ENCODE data around the gene TRIM40. TPM values are rescaled to one million over a fixed set of nuclear protein-coding genes. Genes with fewer than 3 reads are reported as not detected.
"Not testable (repeated sequence)": the region's sequence is repeated elsewhere in the genome, so short reads cannot be mapped to it uniquely, and the experiment has no call there.

Gene TRIM40
- polyA plus RNA-seq, 3 donors, result 0.07 to 0.10 TPM; not detected in 1

- no peak for DNase-seq
Measured at GRCh38 chr6:30113003-30113759, 22.8 kb upstream of the TRIM40 start, which contains the start of gene TRIM31. Gene TRIM31, minus strand, starts transcription at chr6:30113090. Its CDS starts 285 bp downstream, at chr6:30112805.

GRCh38 chr6:30113841-30114240 is 22.1 kb upstream of the TRIM40 start:
- DNase-seq, result no peak

- no peak for DNase-seq
Measured at GRCh38 chr6:30116724-30117123, 19.2 kb upstream of the TRIM40 start.

GRCh38 chr6:30118691-30119090 is 17.2 kb upstream of the TRIM40 start:
- DNase-seq, result not testable (repeated sequence)

- no peak for DNase-seq
Measured at GRCh38 chr6:30121446-30122366, 14.2 kb upstream of the TRIM40 start.

- no peak for DNase-seq
Measured at GRCh38 chr6:30122515-30122914, 13.4 kb upstream of the TRIM40 start.

GRCh38 chr6:30127238-30128093 is 8.5 kb upstream of the TRIM40 start:
- peak; percentile 8 for DNase-seq

- no peak for DNase-seq
Measured at GRCh38 chr6:30129265-30130178, 6.4 kb upstream of the TRIM40 start.

- no peak for DNase-seq
Measured at GRCh38 chr6:30130179-30130679, 5.7 kb upstream of the TRIM40 start.

GRCh38 chr6:30130887-30131862 is 4.8 kb upstream of the TRIM40 start:
- DNase-seq, result peak; percentile 82

- DNase-seq, result no peak
Measured at GRCh38 chr6:30131947-30132497, 3.9 kb upstream of the TRIM40 start.

GRCh38 chr6:30135147-30135546 is 793 bp upstream of the TRIM40 start:
- DNase-seq, result no peak

GRCh38 chr6:30136570-30137286 is 788 bp downstream of the TRIM40 start:
- DNase-seq, result no peak

GRCh38 chr6:30140240-30140639 is 4.3 kb downstream of the TRIM40 start:
- DNase-seq, result not testable (repeated sequence)

- no peak for DNase-seq
Measured at GRCh38 chr6:30142665-30143064, 6.7 kb downstream of the TRIM40 start.

GRCh38 chr6:30143780-30144179 is 7.8 kb downstream of the TRIM40 start:
- no peak for DNase-seq

- no peak for DNase-seq
Measured at GRCh38 chr6:30144811-30145210, 8.9 kb downstream of the TRIM40 start.

- no peak for DNase-seq
Measured at GRCh38 chr6:30145818-30146217, 9.9 kb downstream of the TRIM40 start.
